Loucy (cell line): Measurements from ENCODE around the gene CACFD1.

ENCODE experiments used
- EZH2phosphoT487 ChIP-seq: fragments of 200-600 bp; IDR thresholded peaks from 2 replicates; pipeline ENCODE4 v1.6.1; 2018; ENCODE audit warnings: antibody characterized with exemption, mild to moderate bottlenecking, moderate library complexity, borderline replicate concordance
- TF ChIP-seq, protein P1 (sequence below): fragments of 200-600 bp; sonication (generic); conservative IDR thresholded peaks from 2 replicates; pipeline ENCODE4 v1.5.1; 2014; ENCODE audit warnings: mild to moderate bottlenecking, antibody characterized with exemption, low read length

DNA sequence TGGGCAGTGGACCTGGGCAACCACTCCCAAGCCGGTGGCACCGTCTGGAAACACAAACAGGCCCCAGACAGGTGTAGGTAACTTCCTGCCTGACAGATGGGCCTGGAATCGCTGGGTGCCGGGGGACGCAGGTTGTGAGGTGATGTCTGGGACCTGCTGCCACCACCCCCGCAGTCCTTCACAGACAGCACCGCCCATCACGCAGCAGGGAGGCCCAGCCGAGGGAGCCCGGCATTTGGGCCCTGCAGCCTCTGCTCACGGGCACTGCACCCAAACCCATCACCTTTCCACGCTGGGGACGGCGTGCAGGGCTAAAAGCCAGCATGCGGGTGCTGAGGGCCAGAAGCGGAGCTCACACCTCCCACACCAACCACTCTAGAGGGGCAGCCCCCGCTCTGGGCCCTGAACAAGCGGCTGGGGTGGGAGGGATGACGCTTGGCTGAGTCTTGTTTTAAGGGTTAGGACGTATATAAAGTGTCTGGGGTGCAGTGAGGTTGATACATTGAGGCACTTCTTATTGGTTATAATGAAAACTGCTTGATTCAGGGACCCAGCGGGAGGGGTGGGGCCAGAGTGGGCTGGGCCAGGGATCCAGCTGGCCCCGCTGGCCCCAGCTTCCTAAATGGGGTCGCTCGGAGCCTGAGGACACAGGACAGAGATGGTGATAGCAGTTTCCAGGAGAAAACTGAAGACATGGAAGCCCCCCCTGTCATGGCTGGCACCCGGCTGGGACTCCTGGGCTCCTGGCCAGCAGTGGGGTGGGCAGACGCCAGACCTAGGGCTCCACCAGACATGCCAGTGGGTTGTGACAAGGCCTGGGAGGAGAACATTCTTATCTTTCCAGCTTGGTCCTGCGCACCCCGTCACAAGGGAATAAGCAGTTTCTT is 53.7 kb downstream of the CACFD1 start:
- TF ChIP-seq, protein P1, sequence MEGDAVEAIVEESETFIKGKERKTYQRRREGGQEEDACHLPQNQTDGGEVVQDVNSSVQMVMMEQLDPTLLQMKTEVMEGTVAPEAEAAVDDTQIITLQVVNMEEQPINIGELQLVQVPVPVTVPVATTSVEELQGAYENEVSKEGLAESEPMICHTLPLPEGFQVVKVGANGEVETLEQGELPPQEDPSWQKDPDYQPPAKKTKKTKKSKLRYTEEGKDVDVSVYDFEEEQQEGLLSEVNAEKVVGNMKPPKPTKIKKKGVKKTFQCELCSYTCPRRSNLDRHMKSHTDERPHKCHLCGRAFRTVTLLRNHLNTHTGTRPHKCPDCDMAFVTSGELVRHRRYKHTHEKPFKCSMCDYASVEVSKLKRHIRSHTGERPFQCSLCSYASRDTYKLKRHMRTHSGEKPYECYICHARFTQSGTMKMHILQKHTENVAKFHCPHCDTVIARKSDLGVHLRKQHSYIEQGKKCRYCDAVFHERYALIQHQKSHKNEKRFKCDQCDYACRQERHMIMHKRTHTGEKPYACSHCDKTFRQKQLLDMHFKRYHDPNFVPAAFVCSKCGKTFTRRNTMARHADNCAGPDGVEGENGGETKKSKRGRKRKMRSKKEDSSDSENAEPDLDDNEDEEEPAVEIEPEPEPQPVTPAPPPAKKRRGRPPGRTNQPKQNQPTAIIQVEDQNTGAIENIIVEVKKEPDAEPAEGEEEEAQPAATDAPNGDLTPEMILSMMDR = no peak
- TF ChIP-seq EZH2phosphoT487 = no peak
